GM12874 (cell line): ENCODE data around the gene PLEKHA1.

Experiments
- CTCF ChIP-seq: IDR thresholded peaks from 2 replicates; pipeline ENCODE4 v1.5.1; 2011; ENCODE audit warnings: low read depth, mild to moderate bottlenecking, control low read depth, low read length, moderate library complexity; ENCODE audit not compliant: insufficient read depth

Gene PLEKHA1

GRCh38 chr10:122417667-122418066, 43.2 kb downstream of the PLEKHA1 start:
- TF ChIP-seq CTCF, result no peak

GRCh38 chr10:122419016-122419415, 44.5 kb downstream of the PLEKHA1 start:
- TF ChIP-seq CTCF, result no peak

- no peak for TF ChIP-seq CTCF
Observed at GRCh38 chr10:122419876-122420623, 45.5 kb downstream of the PLEKHA1 start.

GRCh38 chr10:122420624-122421007, 46.1 kb downstream of the PLEKHA1 start:
- no peak for TF ChIP-seq CTCF

- no peak for TF ChIP-seq CTCF
Observed at GRCh38 chr10:122421054-122421625, 46.6 kb downstream of the PLEKHA1 start.

GRCh38 chr10:122421742-122422141, 47.2 kb downstream of the PLEKHA1 start:
- no peak for TF ChIP-seq CTCF

- no peak for TF ChIP-seq CTCF
Observed at GRCh38 chr10:122422266-122422989, 47.9 kb downstream of the PLEKHA1 start.
